BE2C (cell line): ENCODE measurements around the gene APOBEC3C.
"Not testable (repeated sequence)": the region's sequence is repeated elsewhere in the genome, so short reads cannot be mapped to it uniquely, and the experiment has no call there.

Source experiments
- DNase-seq: peaks from one replicate; pipeline ENCODE4 v3.0.0-alpha.2; 2020
- H3K27me3 ChIP-seq: fragments of 250-450 bp; sonication (Bioruptor Pico); 2 replicates; pipeline ENCODE4 v1.5.1; 2020; ENCODE audit warnings: mild to moderate bottlenecking
- H3K36me3 ChIP-seq: fragments of 250-450 bp; sonication (Bioruptor Pico); 2 replicates; pipeline ENCODE4 v1.5.1; 2020; ENCODE audit warnings: mild to moderate bottlenecking
- H3K4me1 ChIP-seq: fragments of 250-450 bp; sonication (Bioruptor Pico); 2 replicates; pipeline ENCODE4 v1.5.1; 2020
- H3K4me3 ChIP-seq: 2 replicates; pipeline ENCODE4 v1.5.1; 2011; ENCODE audit warnings: low read depth, low read length
- H3K9me3 ChIP-seq: fragments of 250-450 bp; sonication (Bioruptor Pico); 2 replicates; pipeline ENCODE4 v1.5.1; 2020
- TF ChIP-seq, protein P1 (sequence below): IDR thresholded peaks from 2 replicates; pipeline ENCODE4 v1.5.1; 2012; ENCODE audit warnings: mild to moderate bottlenecking, low read depth, low read length

Gene APOBEC3C

DNA sequence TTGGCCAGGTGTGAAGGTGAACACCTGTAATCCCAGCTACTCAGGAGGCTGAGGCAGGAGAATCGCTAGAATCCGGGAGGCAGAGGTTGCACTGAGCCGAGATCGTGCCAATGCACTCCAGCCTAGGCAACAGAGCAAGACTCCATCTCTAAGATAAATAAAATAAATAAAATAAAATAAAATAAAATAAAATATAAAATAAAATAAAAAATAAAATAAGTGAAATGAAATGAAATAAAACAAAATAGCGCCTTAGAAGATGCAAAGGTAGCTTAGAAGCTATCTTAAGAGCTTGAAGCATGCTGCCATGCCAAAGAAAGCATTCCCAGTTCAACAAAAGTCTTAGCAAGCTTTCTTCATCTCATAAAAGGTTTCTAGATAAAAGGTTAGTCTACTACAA, 6.9 kb upstream of the APOBEC3C start:
- TF ChIP-seq, protein P1, sequence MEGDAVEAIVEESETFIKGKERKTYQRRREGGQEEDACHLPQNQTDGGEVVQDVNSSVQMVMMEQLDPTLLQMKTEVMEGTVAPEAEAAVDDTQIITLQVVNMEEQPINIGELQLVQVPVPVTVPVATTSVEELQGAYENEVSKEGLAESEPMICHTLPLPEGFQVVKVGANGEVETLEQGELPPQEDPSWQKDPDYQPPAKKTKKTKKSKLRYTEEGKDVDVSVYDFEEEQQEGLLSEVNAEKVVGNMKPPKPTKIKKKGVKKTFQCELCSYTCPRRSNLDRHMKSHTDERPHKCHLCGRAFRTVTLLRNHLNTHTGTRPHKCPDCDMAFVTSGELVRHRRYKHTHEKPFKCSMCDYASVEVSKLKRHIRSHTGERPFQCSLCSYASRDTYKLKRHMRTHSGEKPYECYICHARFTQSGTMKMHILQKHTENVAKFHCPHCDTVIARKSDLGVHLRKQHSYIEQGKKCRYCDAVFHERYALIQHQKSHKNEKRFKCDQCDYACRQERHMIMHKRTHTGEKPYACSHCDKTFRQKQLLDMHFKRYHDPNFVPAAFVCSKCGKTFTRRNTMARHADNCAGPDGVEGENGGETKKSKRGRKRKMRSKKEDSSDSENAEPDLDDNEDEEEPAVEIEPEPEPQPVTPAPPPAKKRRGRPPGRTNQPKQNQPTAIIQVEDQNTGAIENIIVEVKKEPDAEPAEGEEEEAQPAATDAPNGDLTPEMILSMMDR: no peak
- Histone ChIP-seq H3K9me3 (no peaks in the 10 kb centered on the region), H3K4me3 (no peak overlapping the region), H3K27me3 (no peaks in the 10 kb centered on the region), H3K36me3 (no peaks in the 10 kb centered on the region), H3K4me1 (peaks cover 5% of the 10 kb centered on the region)
- DNase-seq: no peak

DNA sequence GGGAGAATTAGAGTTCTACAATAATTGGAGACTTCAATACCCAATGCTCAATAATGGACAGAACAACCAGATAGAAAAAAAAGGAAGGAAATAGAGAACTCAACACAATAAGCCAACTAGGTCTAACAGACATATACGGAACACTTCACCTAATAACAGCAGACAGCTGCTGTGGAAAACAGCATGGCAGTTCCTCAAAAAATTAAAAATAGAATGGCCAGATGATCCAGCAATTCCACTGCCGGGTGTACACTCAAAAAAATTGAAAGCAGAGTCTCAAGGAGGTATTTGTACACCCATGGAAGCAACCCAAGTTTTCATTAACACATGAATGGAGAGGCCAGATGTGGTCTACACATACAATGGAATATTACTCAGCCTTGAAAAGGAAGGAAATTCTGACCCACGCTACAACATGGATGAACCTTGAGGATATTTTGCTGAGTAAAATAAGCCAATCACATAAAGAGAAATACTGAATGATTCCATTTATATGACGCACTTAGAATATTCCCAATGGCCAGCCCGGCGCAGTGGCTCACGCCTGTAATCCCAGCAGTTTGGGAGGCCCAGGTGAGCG, 5.7 kb upstream of the APOBEC3C start:
- not testable (repeated sequence) for H3K27me3 ChIP-seq, H3K36me3 ChIP-seq, DNase-seq, H3K9me3 ChIP-seq, H3K4me1 ChIP-seq, H3K4me3 ChIP-seq

GRCh38 chr22:39010946-39011345, 3.1 kb upstream of the APOBEC3C start:
- Histone ChIP-seq H3K4me3 (no peak overlapping the region), H3K9me3 (no peaks in the 10 kb centered on the region), H3K36me3 (no peaks in the 10 kb centered on the region), H3K4me1 (peaks cover 4% of the 10 kb centered on the region; the same call in 1 of the 2 replicates), H3K27me3 (no peaks in the 10 kb centered on the region)
- TF ChIP-seq, protein P1: no peak
- DNase-seq: no peak

DNA sequence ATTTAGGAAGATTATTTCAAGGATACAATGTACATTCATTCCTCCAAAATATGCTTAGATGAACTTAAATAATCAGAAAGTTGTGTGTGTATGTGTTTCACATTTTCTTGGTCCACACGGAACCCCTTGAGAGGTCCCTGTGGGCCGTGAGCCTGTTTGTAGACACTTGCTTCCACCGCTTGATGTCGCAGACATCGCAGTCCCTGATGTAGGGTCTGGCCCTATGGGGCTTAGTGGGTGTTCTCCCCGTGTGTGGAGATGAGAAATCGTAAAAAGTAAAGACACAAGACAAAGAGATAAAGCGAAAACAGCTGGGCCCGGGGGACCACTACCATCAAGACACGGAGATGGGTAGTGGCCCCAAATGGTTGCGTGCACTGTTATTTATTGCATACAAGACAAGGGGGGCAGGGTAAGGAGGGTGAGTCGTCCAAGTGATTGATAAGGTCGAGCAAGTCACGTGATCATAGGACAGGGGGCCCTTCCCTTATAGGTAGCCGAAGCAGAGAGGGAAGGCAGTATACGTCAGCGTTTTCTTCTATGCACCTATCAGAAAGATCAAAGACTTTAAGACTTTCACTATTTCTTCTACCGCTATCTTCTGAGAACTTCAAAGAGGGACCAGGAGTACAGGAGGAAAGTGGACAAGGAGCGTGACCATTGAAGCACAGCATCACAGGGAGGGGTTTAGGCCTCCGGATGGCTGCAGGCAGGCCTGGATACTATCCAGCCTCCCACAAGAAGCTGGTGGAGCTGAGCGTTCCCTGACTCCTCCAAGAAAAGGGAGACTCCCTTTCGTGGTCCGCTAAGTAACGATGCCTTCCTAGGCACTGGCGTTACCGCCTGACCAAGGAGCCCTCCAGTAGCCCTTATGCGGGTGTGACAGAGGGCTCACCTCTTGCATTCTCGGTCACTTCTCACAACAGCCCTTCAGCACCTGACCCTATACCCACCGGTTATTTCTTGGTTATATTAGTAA, 1.2 kb upstream of the APOBEC3C start:
- no peak for DNase-seq
- Histone ChIP-seq H3K4me1 (peaks cover 4% of the 10 kb centered on the region; the same call in 1 of the 2 replicates), H3K4me3 (no peak overlapping the region), H3K36me3 (no peaks in the 10 kb centered on the region), H3K9me3 (no peaks in the 10 kb centered on the region), H3K27me3 (no peaks in the 10 kb centered on the region)
- TF ChIP-seq, protein P1: no peak

- H3K4me3 ChIP-seq: peak overlapping the region; percentile 57
- not testable (repeated sequence) for H3K4me1 ChIP-seq, H3K9me3 ChIP-seq, H3K36me3 ChIP-seq, H3K27me3 ChIP-seq, DNase-seq
These were observed 506 bp upstream of the APOBEC3C start for GRCh38 chr22:39013561-39013941.

DNA sequence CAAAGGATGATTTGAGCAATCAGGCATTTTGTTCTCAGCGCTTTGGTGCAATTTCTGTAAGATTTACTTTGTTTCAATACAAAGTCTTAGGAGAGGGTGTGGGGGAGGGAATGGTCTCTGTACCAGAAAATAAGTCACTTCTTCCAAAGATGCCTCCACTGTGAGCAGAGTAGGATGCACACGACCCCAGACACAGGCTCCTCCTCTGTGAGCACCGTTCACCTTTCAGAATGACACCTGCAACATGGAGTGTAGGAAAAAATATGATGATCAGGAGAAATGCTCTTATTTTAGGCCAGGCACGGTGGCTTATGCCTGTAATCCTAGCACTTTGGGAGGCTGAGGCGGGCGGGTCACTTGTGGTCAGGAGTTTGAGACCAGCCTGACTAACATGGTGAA, 665 bp downstream of the APOBEC3C start:
- H3K36me3 ChIP-seq, H3K27me3 ChIP-seq, DNase-seq, H3K9me3 ChIP-seq, H3K4me1 ChIP-seq: not testable (repeated sequence)
- H3K4me3 ChIP-seq: peak overlapping the region; percentile 57

DNA sequence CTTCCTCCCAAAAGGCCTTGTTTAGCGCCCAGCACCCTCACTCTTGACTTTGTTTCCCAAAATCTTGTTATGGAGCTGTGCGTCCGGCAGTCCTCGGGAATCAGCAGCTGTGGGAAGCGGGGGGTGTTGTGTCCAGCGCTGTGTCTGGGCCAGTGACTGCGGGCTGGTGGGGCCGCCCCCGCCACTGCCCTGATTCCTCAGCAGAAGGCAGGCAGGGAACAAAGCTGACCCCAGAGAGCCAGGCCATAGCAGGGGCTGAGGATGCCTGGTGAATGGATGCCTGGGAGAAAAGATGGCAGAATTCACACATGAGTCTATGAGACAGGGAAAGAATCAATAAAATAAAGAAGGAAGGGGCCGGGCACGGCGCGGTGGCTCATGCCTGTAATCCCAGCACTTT, 2.5 kb downstream of the APOBEC3C start:
- H3K4me1 ChIP-seq: peaks cover 12% of the 10 kb centered on the region
- DNase-seq: no peak
- TF ChIP-seq, protein P1: no peak
- H3K36me3 ChIP-seq: no peaks in the 10 kb centered on the region
- H3K9me3 ChIP-seq: no peaks in the 10 kb centered on the region
- no peaks in the 10 kb centered on the region for H3K27me3 ChIP-seq
- no peak overlapping the region for H3K4me3 ChIP-seq
